WTC11 (cell line): ENCODE data around the gene PFDN1. TPM values are rescaled to one million over a fixed set of nuclear protein-coding genes. Genes with fewer than 3 reads are reported as not detected.

Source experiments
- ATAC-seq: fragments of 200-7000 bp; cut with Tn5 transposase; 2 replicates; pipeline ENCODE4 v1.10.0; 2021; ENCODE audit warnings: mild to moderate bottlenecking, moderate library complexity
- CTCF ChIA-PET: fragments of 300-600 bp; sonication (Branson Sonifier 250); formaldehyde crosslinking; loops from one replicate; lab custom pipeline; 2021; ENCODE audit warnings: antibody characterized with exemption; lab: Charles Lee
- POLR2A ChIA-PET: fragments of 350-600 bp; sonication (Branson Sonifier 250); formaldehyde crosslinking; loops from one replicate; lab custom pipeline; 2021; ENCODE audit warnings: antibody characterized with exemption; lab: Charles Lee
- DNase-seq: peaks from one replicate; pipeline ENCODE4 v3.0.0; 2021; ENCODE audit warnings: low spot score
- H3K27ac Mint-ChIP-seq: 2 replicates; pipeline ENCODE4 v1.8.0; 2021; ENCODE audit warnings: mixed read lengths
- H3K27me3 Mint-ChIP-seq: 2 replicates; pipeline ENCODE4 v1.8.0; 2021; ENCODE audit warnings: low read depth, mild to moderate bottlenecking, moderate library complexity, mixed read lengths
- H3K36me3 Mint-ChIP-seq: 2 replicates; pipeline ENCODE4 v1.8.0; 2021; ENCODE audit warnings: mixed read lengths
- H3K4me1 Mint-ChIP-seq: 2 replicates; pipeline ENCODE4 v1.8.0; 2022; ENCODE audit warnings: mixed read lengths
- H3K4me3 Mint-ChIP-seq: 2 replicates; pipeline ENCODE4 v1.8.0; 2021; ENCODE audit warnings: mild to moderate bottlenecking, moderate library complexity, mixed read lengths
- H3K9me3 Mint-ChIP-seq: 2 replicates; pipeline ENCODE4 v1.8.0; 2021; ENCODE audit warnings: mixed read lengths
- CBFB ChIP-seq: sonication (generic); formaldehyde crosslinking; IDR thresholded peaks from 2 replicates; pipeline ENCODE4 v1.8.1; 2022; ENCODE audit warnings: mild to moderate bottlenecking, low read depth, missing genetic modification reagents
- CREB1 ChIP-seq: sonication (generic); formaldehyde crosslinking; IDR thresholded peaks from 2 replicates; pipeline ENCODE4 v1.8.0; 2023; ENCODE audit warnings: mild to moderate bottlenecking, missing genetic modification reagents
- EMX1 ChIP-seq: fragments of 250-450 bp; sonication (Bioruptor Pico); IDR thresholded peaks from 2 replicates; pipeline ENCODE4 v1.8.0; 2021; ENCODE audit warnings: mild to moderate bottlenecking
- FOXP1 ChIP-seq: sonication (generic); formaldehyde crosslinking; IDR thresholded peaks from 2 replicates; pipeline ENCODE4 v1.8.0; 2022; ENCODE audit warnings: missing genetic modification reagents, mild to moderate bottlenecking, moderate library complexity, borderline replicate concordance
- GABPB1 ChIP-seq: sonication (generic); formaldehyde crosslinking; IDR thresholded peaks from 2 replicates; pipeline ENCODE4 v1.8.1; 2023; ENCODE audit warnings: mild to moderate bottlenecking, missing genetic modification reagents
- JAZF1 ChIP-seq: fragments of 250-450 bp; sonication (Bioruptor Pico); IDR thresholded peaks from 2 replicates; pipeline ENCODE4 v1.9.0; 2021; ENCODE audit warnings: moderate library complexity, mild to moderate bottlenecking, inconsistent platforms
- KAT7 ChIP-seq: sonication (generic); formaldehyde crosslinking; IDR thresholded peaks from 2 replicates; pipeline ENCODE4 v1.8.1; 2023; ENCODE audit warnings: missing genetic modification reagents, mild to moderate bottlenecking, borderline replicate concordance
- RORB ChIP-seq: fragments of 250-450 bp; sonication (Bioruptor Pico); IDR thresholded peaks from 2 replicates; pipeline ENCODE4 v1.9.0; 2021; ENCODE audit warnings: mild to moderate bottlenecking
- SMAD4 ChIP-seq: sonication (generic); formaldehyde crosslinking; IDR thresholded peaks from 2 replicates; pipeline ENCODE4 v1.8.0; 2022; ENCODE audit warnings: mild to moderate bottlenecking, missing genetic modification reagents
- ZNF121 ChIP-seq: sonication (generic); formaldehyde crosslinking; IDR thresholded peaks from 2 replicates; pipeline ENCODE4 v1.8.0; 2023; ENCODE audit warnings: missing genetic modification reagents
- ZNF423 ChIP-seq: fragments of 250-450 bp; sonication (Bioruptor Pico); IDR thresholded peaks from 2 replicates; pipeline ENCODE4 v2.1.2; 2022; ENCODE audit warnings: mild to moderate bottlenecking, moderate library complexity
- total RNA-seq: library from RNA; stranded (reverse); gene quantifications from 3 replicates; pipeline ENCODE4 v1.2.3, GENCODE V29; 2021
- TF ChIP-seq, protein P1 (sequence below): sonication (generic); formaldehyde crosslinking; IDR thresholded peaks from 2 replicates; pipeline ENCODE4 v1.8.1; 2023; ENCODE audit warnings: mild to moderate bottlenecking, missing genetic modification reagents, moderate library complexity
- TF ChIP-seq, protein P2 (sequence below): sonication (generic); formaldehyde crosslinking; IDR thresholded peaks from 2 replicates; pipeline ENCODE4 v1.8.0; 2022; ENCODE audit warnings: missing genetic modification reagents
- TF ChIP-seq, protein P3 (sequence below): sonication (generic); formaldehyde crosslinking; IDR thresholded peaks from 2 replicates; pipeline ENCODE4 v1.8.1; 2023; ENCODE audit warnings: mild to moderate bottlenecking, moderate library complexity, missing genetic modification reagents
- TF ChIP-seq, protein P4 (sequence below): sonication (generic); formaldehyde crosslinking; IDR thresholded peaks from 2 replicates; pipeline ENCODE4 v1.8.0; 2023; ENCODE audit warnings: mild to moderate bottlenecking, missing genetic modification reagents
- TF ChIP-seq, protein P5 (sequence below): sonication (generic); formaldehyde crosslinking; IDR thresholded peaks from 2 replicates; pipeline ENCODE4 v1.8.0; 2023; ENCODE audit warnings: missing genetic modification reagents
- TF ChIP-seq, protein P6 (sequence below): sonication (generic); formaldehyde crosslinking; IDR thresholded peaks from 2 replicates; pipeline ENCODE4 v1.8.1; 2022; ENCODE audit warnings: mild to moderate bottlenecking, missing genetic modification reagents, moderate library complexity, borderline replicate concordance

Gene PFDN1
- total RNA-seq, 1 experiment from 2014 or later, result 44.1 TPM

DNA sequence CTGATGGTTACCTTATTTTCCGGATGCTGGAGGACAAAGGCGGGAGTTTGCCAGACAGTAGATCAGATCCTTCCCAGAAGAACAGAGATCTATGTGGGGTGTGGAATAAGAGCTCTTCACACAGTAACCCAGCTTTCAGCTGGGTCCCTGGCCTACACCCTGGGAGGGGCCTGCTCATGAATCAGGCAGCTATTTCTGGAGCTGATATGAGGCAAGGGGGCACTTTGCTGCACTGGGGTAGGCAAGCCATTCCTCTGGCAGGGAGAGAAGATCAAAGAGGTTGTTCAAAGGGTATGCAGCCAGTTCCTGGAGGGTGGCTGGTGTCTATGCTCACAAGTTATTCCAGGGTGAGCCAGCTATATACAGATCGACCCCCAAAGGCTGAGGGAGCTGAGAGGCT, 79.3 kb downstream of the PFDN1 start:
- ChIA-PET CTCF (interaction anchor here (0.8 to 1.6 kb wide), 2 partner anchors 16 to 18 kb away, joined by 3 to 8 read pairs; no protein-coding TSS in a partner anchor), POLR2A (no interaction called here)
- Mint-ChIP-seq H3K36me3 (no peaks in the 10 kb centered on the region), H3K4me3 (no peak overlapping the region), H3K27me3 (no peaks in the 10 kb centered on the region), H3K4me1 (no peaks in the 10 kb centered on the region; the same call in 1 of the 2 replicates), H3K27ac (no peak overlapping the region), H3K9me3 (no peaks in the 10 kb centered on the region)
- ATAC-seq (no peak), DNase-seq (no peak)
- TF ChIP-seq EMX1 (CRISPR knock-in tag) (no peak), CREB1 (CRISPR knock-in tag) (no peak), RORB (no peak)
- TF ChIP-seq, protein P1, sequence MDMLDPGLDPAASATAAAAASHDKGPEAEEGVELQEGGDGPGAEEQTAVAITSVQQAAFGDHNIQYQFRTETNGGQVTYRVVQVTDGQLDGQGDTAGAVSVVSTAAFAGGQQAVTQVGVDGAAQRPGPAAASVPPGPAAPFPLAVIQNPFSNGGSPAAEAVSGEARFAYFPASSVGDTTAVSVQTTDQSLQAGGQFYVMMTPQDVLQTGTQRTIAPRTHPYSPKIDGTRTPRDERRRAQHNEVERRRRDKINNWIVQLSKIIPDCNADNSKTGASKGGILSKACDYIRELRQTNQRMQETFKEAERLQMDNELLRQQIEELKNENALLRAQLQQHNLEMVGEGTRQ (CRISPR knock-in tag), result no peak
- TF ChIP-seq, protein P2, sequence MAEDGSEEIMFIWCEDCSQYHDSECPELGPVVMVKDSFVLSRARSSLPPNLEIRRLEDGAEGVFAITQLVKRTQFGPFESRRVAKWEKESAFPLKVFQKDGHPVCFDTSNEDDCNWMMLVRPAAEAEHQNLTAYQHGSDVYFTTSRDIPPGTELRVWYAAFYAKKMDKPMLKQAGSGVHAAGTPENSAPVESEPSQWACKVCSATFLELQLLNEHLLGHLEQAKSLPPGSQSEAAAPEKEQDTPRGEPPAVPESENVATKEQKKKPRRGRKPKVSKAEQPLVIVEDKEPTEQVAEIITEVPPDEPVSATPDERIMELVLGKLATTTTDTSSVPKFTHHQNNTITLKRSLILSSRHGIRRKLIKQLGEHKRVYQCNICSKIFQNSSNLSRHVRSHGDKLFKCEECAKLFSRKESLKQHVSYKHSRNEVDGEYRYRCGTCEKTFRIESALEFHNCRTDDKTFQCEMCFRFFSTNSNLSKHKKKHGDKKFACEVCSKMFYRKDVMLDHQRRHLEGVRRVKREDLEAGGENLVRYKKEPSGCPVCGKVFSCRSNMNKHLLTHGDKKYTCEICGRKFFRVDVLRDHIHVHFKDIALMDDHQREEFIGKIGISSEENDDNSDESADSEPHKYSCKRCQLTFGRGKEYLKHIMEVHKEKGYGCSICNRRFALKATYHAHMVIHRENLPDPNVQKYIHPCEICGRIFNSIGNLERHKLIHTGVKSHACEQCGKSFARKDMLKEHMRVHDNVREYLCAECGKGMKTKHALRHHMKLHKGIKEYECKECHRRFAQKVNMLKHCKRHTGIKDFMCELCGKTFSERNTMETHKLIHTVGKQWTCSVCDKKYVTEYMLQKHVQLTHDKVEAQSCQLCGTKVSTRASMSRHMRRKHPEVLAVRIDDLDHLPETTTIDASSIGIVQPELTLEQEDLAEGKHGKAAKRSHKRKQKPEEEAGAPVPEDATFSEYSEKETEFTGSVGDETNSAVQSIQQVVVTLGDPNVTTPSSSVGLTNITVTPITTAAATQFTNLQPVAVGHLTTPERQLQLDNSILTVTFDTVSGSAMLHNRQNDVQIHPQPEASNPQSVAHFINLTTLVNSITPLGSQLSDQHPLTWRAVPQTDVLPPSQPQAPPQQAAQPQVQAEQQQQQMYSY, result no peak

DNA sequence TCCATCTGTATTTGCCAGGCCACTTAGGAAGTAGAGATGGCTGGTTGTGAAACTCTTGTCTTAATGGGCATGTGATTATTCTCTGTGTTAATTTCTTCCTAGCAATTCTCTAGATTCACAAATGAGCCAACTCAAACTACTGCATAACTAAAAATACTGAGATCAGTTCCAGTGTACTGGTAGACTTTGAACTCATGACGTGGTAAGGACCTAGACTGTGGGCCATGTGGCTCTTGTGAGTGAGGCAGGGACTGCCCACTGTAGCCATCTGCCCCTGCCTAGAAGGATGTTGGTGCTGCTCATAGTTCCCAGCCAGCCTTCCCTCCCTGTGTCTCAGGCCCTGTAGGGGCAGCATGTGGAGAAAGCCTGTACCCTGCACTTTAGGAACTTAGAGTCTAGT, 80.5 kb downstream of the PFDN1 start:
- ATAC-seq (no peak), DNase-seq (no peak)
- Mint-ChIP-seq H3K27me3 (no peaks in the 10 kb centered on the region), H3K9me3 (no peaks in the 10 kb centered on the region), H3K4me3 (no peak overlapping the region), H3K27ac (no peak overlapping the region), H3K4me1 (no peaks in the 10 kb centered on the region; the same call in 1 of the 2 replicates), H3K36me3 (no peaks in the 10 kb centered on the region)
- ChIA-PET POLR2A (no interaction called here), CTCF (no interaction called here)
- TF ChIP-seq, protein P3, sequence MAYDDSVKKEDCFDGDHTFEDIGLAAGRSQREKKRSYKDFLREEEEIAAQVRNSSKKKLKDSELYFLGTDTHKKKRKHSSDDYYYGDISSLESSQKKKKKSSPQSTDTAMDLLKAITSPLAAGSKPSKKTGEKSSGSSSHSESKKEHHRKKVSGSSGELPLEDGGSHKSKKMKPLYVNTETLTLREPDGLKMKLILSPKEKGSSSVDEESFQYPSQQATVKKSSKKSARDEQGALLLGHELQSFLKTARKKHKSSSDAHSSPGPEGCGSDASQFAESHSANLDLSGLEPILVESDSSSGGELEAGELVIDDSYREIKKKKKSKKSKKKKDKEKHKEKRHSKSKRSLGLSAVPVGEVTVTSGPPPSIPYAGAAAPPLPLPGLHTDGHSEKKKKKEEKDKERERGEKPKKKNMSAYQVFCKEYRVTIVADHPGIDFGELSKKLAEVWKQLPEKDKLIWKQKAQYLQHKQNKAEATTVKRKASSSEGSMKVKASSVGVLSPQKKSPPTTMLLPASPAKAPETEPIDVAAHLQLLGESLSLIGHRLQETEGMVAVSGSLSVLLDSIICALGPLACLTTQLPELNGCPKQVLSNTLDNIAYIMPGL (CRISPR knock-in tag), result no peak
- TF ChIP-seq FOXP1 (CRISPR knock-in tag), result no peak
- TF ChIP-seq CBFB (CRISPR knock-in tag), result no peak
- TF ChIP-seq JAZF1 (CRISPR knock-in tag), result no peak
- TF ChIP-seq, protein P4, sequence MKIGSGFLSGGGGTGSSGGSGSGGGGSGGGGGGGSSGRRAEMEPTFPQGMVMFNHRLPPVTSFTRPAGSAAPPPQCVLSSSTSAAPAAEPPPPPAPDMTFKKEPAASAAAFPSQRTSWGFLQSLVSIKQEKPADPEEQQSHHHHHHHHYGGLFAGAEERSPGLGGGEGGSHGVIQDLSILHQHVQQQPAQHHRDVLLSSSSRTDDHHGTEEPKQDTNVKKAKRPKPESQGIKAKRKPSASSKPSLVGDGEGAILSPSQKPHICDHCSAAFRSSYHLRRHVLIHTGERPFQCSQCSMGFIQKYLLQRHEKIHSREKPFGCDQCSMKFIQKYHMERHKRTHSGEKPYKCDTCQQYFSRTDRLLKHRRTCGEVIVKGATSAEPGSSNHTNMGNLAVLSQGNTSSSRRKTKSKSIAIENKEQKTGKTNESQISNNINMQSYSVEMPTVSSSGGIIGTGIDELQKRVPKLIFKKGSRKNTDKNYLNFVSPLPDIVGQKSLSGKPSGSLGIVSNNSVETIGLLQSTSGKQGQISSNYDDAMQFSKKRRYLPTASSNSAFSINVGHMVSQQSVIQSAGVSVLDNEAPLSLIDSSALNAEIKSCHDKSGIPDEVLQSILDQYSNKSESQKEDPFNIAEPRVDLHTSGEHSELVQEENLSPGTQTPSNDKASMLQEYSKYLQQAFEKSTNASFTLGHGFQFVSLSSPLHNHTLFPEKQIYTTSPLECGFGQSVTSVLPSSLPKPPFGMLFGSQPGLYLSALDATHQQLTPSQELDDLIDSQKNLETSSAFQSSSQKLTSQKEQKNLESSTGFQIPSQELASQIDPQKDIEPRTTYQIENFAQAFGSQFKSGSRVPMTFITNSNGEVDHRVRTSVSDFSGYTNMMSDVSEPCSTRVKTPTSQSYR (CRISPR knock-in tag), result no peak
- no peak for TF ChIP-seq KAT7
- no peak for TF ChIP-seq ZNF121 (CRISPR knock-in tag)
- TF ChIP-seq SMAD4 (CRISPR knock-in tag), result no peak
- no peak for TF ChIP-seq ZNF423 (CRISPR knock-in tag)
- no peak for TF ChIP-seq GABPB1
- TF ChIP-seq, protein P5, sequence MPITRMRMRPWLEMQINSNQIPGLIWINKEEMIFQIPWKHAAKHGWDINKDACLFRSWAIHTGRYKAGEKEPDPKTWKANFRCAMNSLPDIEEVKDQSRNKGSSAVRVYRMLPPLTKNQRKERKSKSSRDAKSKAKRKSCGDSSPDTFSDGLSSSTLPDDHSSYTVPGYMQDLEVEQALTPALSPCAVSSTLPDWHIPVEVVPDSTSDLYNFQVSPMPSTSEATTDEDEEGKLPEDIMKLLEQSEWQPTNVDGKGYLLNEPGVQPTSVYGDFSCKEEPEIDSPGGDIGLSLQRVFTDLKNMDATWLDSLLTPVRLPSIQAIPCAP (CRISPR knock-in tag), result no peak
- TF ChIP-seq, protein P6, sequence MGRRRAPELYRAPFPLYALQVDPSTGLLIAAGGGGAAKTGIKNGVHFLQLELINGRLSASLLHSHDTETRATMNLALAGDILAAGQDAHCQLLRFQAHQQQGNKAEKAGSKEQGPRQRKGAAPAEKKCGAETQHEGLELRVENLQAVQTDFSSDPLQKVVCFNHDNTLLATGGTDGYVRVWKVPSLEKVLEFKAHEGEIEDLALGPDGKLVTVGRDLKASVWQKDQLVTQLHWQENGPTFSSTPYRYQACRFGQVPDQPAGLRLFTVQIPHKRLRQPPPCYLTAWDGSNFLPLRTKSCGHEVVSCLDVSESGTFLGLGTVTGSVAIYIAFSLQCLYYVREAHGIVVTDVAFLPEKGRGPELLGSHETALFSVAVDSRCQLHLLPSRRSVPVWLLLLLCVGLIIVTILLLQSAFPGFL, result no peak
